PFSK-1 (cell line): ENCODE data around the gene DNPEP.

Experiments used
- POLR2AphosphoS5 ChIP-seq: IDR thresholded peaks from 2 replicates; pipeline ENCODE4 v1.6.1; 2012; ENCODE audit warnings: low read depth, mild to moderate bottlenecking, control low read depth, low read length, moderate library complexity
- TAF1 ChIP-seq: IDR thresholded peaks from 2 replicates; pipeline ENCODE4 v1.6.1; 2012; ENCODE audit warnings: low read length, control low read depth, borderline replicate concordance; ENCODE audit not compliant: insufficient read depth

- no peak for TF ChIP-seq POLR2AphosphoS5
- no peak for TF ChIP-seq TAF1
Measured at GRCh38 chr2:219325657-219326315, 61.9 kb downstream of the DNPEP start.
